ENCODE results near the gene CCDC149.

DNA sequence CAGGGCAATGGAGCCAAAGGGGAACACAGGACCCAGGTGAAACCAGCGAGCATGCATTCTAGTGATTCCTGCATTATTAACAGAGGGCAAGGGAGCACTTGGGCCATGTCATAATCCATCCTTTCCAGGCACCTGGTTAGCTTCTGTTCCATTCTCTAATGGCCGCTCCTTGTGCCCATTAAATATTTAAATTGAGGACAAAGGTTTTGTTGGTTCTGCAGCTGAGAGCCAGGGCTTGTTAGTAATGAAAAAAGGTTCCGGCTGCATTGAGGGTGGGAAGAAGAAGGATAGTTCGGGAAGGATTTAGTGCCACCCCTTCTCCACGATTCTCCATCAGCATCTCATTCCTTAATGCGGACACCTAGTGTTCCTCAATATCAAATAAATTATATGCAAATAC lies 103.9 kb downstream of the CCDC149 start:
- TF ChIP-seq POLR2AphosphoS5 (IDR thresholded peaks at IDR 0.05; ENCODE audit: low read depth) (no peak), SPI1 (IDR thresholded peaks at IDR 0.05; ENCODE audit: borderline replicate concordance, low read depth) (no peak)
- TF ChIP-seq, protein P1, sequence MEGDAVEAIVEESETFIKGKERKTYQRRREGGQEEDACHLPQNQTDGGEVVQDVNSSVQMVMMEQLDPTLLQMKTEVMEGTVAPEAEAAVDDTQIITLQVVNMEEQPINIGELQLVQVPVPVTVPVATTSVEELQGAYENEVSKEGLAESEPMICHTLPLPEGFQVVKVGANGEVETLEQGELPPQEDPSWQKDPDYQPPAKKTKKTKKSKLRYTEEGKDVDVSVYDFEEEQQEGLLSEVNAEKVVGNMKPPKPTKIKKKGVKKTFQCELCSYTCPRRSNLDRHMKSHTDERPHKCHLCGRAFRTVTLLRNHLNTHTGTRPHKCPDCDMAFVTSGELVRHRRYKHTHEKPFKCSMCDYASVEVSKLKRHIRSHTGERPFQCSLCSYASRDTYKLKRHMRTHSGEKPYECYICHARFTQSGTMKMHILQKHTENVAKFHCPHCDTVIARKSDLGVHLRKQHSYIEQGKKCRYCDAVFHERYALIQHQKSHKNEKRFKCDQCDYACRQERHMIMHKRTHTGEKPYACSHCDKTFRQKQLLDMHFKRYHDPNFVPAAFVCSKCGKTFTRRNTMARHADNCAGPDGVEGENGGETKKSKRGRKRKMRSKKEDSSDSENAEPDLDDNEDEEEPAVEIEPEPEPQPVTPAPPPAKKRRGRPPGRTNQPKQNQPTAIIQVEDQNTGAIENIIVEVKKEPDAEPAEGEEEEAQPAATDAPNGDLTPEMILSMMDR (IDR thresholded peaks at IDR 0.05; ENCODE audit: insufficient read depth, low read length): no peak
